Measurements from ENCODE around the gene SIGMAR1.

Gene SIGMAR1

GRCh38 chr9:34637356-34638137, at the start of gene SIGMAR1:
SIGMAR1 (minus strand) TSS chr9:34637787; CDS start chr9:34637697, 90 bp downstream.
- DNase-seq = peak; percentile 90

- no peak for DNase-seq
Measured at GRCh38 chr9:34686732-34687131, 49.1 kb upstream of the SIGMAR1 start.

GRCh38 chr9:34686231-34686630, 48.6 kb upstream of the SIGMAR1 start:
- DNase-seq = no peak

- DNase-seq = no peak
Measured at GRCh38 chr9:34685591-34685990, 48.0 kb upstream of the SIGMAR1 start.

GRCh38 chr9:34684816-34685215, 47.2 kb upstream of the SIGMAR1 start:
- DNase-seq = no peak

GRCh38 chr9:34684145-34684544, 46.6 kb upstream of the SIGMAR1 start:
- DNase-seq = no peak

GRCh38 chr9:34675869-34676268, 38.3 kb upstream of the SIGMAR1 start:
- DNase-seq = no peak

GRCh38 chr9:34675048-34675714, 37.6 kb upstream of the SIGMAR1 start:
- peak; percentile 25 for DNase-seq

GRCh38 chr9:34674440-34674839, 36.9 kb upstream of the SIGMAR1 start:
- DNase-seq = no peak

- DNase-seq = no peak
Measured at GRCh38 chr9:34671307-34671706, 33.7 kb upstream of the SIGMAR1 start.

- DNase-seq = no peak
Measured at GRCh38 chr9:34669809-34670562, 32.4 kb upstream of the SIGMAR1 start.

- DNase-seq = peak; percentile 81
Measured at GRCh38 chr9:34665381-34666250, 28.0 kb upstream of the SIGMAR1 start.

- no peak for DNase-seq
Measured at GRCh38 chr9:34665067-34665380, 27.4 kb upstream of the SIGMAR1 start.

GRCh38 chr9:34664281-34665066, 26.9 kb upstream of the SIGMAR1 start:
- peak; percentile 49 for DNase-seq

GRCh38 chr9:34663303-34663605, 25.7 kb upstream of the SIGMAR1 start:
- DNase-seq = peak; percentile 19

- no peak for DNase-seq
Measured at GRCh38 chr9:34662526-34663302, 25.1 kb upstream of the SIGMAR1 start, which contains the start of gene CCL27. CCL27 (minus strand) TSS chr9:34662657; CDS start chr9:34662633, 24 bp downstream.

GRCh38 chr9:34659592-34660253, 22.1 kb upstream of the SIGMAR1 start:
- no peak for DNase-seq

- DNase-seq = no peak
Measured at GRCh38 chr9:34658461-34658860, 20.9 kb upstream of the SIGMAR1 start.

- DNase-seq = no peak
Measured at GRCh38 chr9:34656992-34657391, 19.4 kb upstream of the SIGMAR1 start.

- DNase-seq = no peak
Measured at GRCh38 chr9:34655394-34655793, 17.8 kb upstream of the SIGMAR1 start.

All from activated effector memory CD4-positive, alpha-beta T cell treated with Interleukin-2 at 50 U/mL for 16 hours (primary cell).